Endodermal cell (in vitro differentiated cells): ENCODE results near the gene S100A4. TPM values are rescaled to one million over a fixed set of nuclear protein-coding genes. Genes with fewer than 3 reads are reported as not detected.

Experiments
- DNase-seq: peaks from one replicate; pipeline ENCODE4 v3.0.0-alpha.2; 2017
- H3K27ac ChIP-seq: 2 replicates; pipeline ENCODE4 v1.5.1; 2013; ENCODE audit warnings: mild to moderate bottlenecking, low read depth, low read length, moderate library complexity
- H3K27me3 ChIP-seq: 2 replicates; pipeline ENCODE4 v1.6.1; 2013; ENCODE audit warnings: mild to moderate bottlenecking, low read length, moderate library complexity; ENCODE audit not compliant: insufficient read depth, control insufficient read depth, poor library complexity, severe bottlenecking
- H3K36me3 ChIP-seq: 2 replicates; pipeline ENCODE4 v1.7.0; 2013; ENCODE audit warnings: mild to moderate bottlenecking, low read length, moderate library complexity; ENCODE audit not compliant: control insufficient read depth, insufficient read depth
- H3K4me1 ChIP-seq: one replicate; pipeline ENCODE4 v1.7.0; 2013; ENCODE audit warnings: low read length; ENCODE audit not compliant: control insufficient read depth, insufficient read depth
- H3K4me3 ChIP-seq: 2 replicates; pipeline ENCODE4 v1.5.1; 2013; ENCODE audit warnings: mild to moderate bottlenecking, low read length, moderate library complexity
- H3K9ac ChIP-seq: 2 replicates; pipeline ENCODE4 v1.6.1; 2013; ENCODE audit warnings: mild to moderate bottlenecking, low read length, moderate library complexity; ENCODE audit not compliant: poor library complexity, severe bottlenecking; ENCODE audit errors: extremely low read depth
- H3K9me3 ChIP-seq: 2 replicates; pipeline ENCODE4 v1.6.1; 2013; ENCODE audit warnings: mild to moderate bottlenecking, low read length, moderate library complexity; ENCODE audit not compliant: control insufficient read depth
- H3K27ac Mint-ChIP-seq: 2 replicates; pipeline ENCODE4 v1.8.0; 2020; ENCODE audit warnings: mixed read lengths
- H3K27me3 Mint-ChIP-seq: 2 replicates; pipeline ENCODE4 v1.8.0; 2021; ENCODE audit warnings: mild to moderate bottlenecking, mixed read lengths; ENCODE audit not compliant: insufficient read depth
- H3K36me3 Mint-ChIP-seq: 2 replicates; pipeline ENCODE4 v1.8.0; 2020; ENCODE audit warnings: low read depth, mixed read lengths
- H3K4me1 Mint-ChIP-seq: 2 replicates; pipeline ENCODE4 v1.8.0; 2020; ENCODE audit warnings: mixed read lengths
- H3K4me3 Mint-ChIP-seq: 2 replicates; pipeline ENCODE4 v1.8.0; 2020; ENCODE audit warnings: mild to moderate bottlenecking, moderate library complexity, mixed read lengths
- H3K9me3 Mint-ChIP-seq: 2 replicates; pipeline ENCODE4 v1.8.0; 2020; ENCODE audit warnings: mild to moderate bottlenecking, mixed read lengths
- WGBS, 2 experiments: methylation state at CpG; one replicate each; pipeline versions ENCODE4 v1.1.5 to v1.1.7; 2013; ENCODE audit warnings: missing lambda C conversion rate in 2 of 2, mixed read lengths in 1 of 2; ENCODE audit not compliant: insufficient coverage in 1 of 2, insufficient read length in 1 of 2; 5-methylcytosine and 5-hydroxymethylcytosine counted together
- total RNA-seq, 2 donors: library from RNA; stranded (reverse); fragmentation: NEBNext Ultra II Directional in 1 of 2; extraction: Animal tissue kit (Norgen Biotek cat#: 25700) in 1 of 2; gene quantifications; 2 replicates in 1 of 2; 3 replicates in 1 of 2; pipeline ENCODE4 v1.2.1, GENCODE V29; 2021
- TF ChIP-seq, protein P1 (sequence below): fragments of 200-600 bp; sonication (generic); conservative IDR thresholded peaks from 2 replicates; pipeline ENCODE4 v1.5.0; 2021; ENCODE audit warnings: antibody characterized with exemption, mild to moderate bottlenecking

The S100A4 gene
- total RNA-seq, 2 donors from 2014 or later = 4.9 to 6.2 TPM

GRCh38 chr1:153507926-153508583, 37.6 kb downstream of the S100A4 start:
- Histone ChIP-seq H3K27me3 (peaks cover 11% of the 10 kb centered on the region), H3K36me3 (no peaks in the 10 kb centered on the region), H3K4me1 (no peaks in the 10 kb centered on the region), H3K4me3 (no peak overlapping the region), H3K27ac (no peak overlapping the region), H3K9ac (no peak overlapping the region), H3K9me3 (no peaks in the 10 kb centered on the region)
- Mint-ChIP-seq H3K4me1 (no peaks in the 10 kb centered on the region), H3K27me3 (peaks cover 39% of the 10 kb centered on the region), H3K27ac (no peak overlapping the region), H3K4me3 (no peak overlapping the region), H3K9me3 (no peaks in the 10 kb centered on the region), H3K36me3 (no peaks in the 10 kb centered on the region)
- WGBS, 2 experiments = 86 to 89% methylated on average over 2 to 10 of the region's 11 CpGs
- DNase-seq = no peak
- TF ChIP-seq, protein P1, sequence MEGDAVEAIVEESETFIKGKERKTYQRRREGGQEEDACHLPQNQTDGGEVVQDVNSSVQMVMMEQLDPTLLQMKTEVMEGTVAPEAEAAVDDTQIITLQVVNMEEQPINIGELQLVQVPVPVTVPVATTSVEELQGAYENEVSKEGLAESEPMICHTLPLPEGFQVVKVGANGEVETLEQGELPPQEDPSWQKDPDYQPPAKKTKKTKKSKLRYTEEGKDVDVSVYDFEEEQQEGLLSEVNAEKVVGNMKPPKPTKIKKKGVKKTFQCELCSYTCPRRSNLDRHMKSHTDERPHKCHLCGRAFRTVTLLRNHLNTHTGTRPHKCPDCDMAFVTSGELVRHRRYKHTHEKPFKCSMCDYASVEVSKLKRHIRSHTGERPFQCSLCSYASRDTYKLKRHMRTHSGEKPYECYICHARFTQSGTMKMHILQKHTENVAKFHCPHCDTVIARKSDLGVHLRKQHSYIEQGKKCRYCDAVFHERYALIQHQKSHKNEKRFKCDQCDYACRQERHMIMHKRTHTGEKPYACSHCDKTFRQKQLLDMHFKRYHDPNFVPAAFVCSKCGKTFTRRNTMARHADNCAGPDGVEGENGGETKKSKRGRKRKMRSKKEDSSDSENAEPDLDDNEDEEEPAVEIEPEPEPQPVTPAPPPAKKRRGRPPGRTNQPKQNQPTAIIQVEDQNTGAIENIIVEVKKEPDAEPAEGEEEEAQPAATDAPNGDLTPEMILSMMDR = no peak

GRCh38 chr1:153506831-153507413, 38.7 kb downstream of the S100A4 start:
- Histone ChIP-seq H3K4me3 (no peak overlapping the region), H3K27me3 (peaks cover 5% of the 10 kb centered on the region), H3K9me3 (no peaks in the 10 kb centered on the region), H3K9ac (no peak overlapping the region), H3K4me1 (no peaks in the 10 kb centered on the region), H3K36me3 (no peaks in the 10 kb centered on the region), H3K27ac (no peak overlapping the region)
- Mint-ChIP-seq H3K9me3 (no peaks in the 10 kb centered on the region), H3K4me1 (no peaks in the 10 kb centered on the region), H3K27ac (no peak overlapping the region), H3K4me3 (no peak overlapping the region), H3K27me3 (peaks cover 30% of the 10 kb centered on the region), H3K36me3 (no peaks in the 10 kb centered on the region)
- WGBS, 2 experiments = 74 to 100% methylated on average over 1 to 7 of the region's 7 CpGs
- no peak for DNase-seq
- TF ChIP-seq, protein P1 = no peak

DNA sequence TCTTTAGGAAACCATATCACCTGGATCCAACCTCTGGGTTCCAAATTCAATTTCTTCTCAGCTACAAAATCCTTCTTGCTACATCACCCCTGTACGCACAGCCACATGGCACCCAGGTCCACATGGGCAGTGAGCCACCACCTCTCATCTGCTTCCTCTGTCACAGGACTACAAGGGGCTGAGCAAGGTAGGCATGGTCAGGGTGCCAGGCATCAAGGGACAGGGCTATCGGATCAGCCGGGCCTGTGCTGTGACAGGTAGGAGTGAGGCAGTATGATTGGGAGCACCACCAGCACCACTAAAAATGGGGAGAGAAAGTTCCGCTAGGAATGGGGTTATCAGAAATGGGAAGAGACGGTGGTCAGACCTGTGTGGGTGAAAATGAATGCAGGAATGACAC, 39.2 kb downstream of the S100A4 start:
- Histone ChIP-seq H3K4me3 (no peak overlapping the region), H3K27me3 (no peaks in the 10 kb centered on the region), H3K27ac (no peak overlapping the region), H3K9ac (no peak overlapping the region), H3K36me3 (no peaks in the 10 kb centered on the region), H3K4me1 (no peaks in the 10 kb centered on the region), H3K9me3 (no peaks in the 10 kb centered on the region)
- Mint-ChIP-seq H3K4me3 (no peak overlapping the region), H3K4me1 (no peaks in the 10 kb centered on the region), H3K27ac (no peak overlapping the region), H3K27me3 (peaks cover 25% of the 10 kb centered on the region), H3K9me3 (no peaks in the 10 kb centered on the region), H3K36me3 (no peaks in the 10 kb centered on the region)
- TF ChIP-seq, protein P1 = no peak
- no peak for DNase-seq
- WGBS, 2 experiments = 93 to 94% methylated on average over 3 to 5 of the region's 5 CpGs
